ENCODE data around the gene ADCY1.

DNA sequence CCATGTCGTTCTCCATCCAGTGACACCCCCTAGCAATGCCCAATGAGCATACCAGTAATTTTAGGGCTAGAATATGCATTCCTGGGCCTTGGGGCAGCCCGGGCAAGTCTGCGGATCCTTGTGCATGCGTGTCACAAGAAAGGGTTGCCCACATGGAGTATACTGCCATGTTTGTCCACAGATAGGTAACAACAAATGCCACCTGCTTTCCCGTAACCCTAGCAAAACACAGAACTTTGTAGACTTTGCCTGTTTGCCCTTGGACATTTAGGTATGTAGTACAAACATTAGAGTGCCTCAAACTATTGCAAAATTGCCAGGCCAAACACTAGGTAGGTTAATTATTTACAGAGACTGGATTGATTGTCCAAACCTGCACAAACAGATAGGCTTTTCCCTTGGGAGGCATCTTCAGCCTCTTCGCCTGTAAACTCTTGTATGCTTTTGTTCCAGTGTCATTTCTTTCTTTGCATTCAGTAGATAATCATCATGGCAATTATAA, 117.0 kb downstream of the ADCY1 start:
- TF ChIP-seq, protein P1, sequence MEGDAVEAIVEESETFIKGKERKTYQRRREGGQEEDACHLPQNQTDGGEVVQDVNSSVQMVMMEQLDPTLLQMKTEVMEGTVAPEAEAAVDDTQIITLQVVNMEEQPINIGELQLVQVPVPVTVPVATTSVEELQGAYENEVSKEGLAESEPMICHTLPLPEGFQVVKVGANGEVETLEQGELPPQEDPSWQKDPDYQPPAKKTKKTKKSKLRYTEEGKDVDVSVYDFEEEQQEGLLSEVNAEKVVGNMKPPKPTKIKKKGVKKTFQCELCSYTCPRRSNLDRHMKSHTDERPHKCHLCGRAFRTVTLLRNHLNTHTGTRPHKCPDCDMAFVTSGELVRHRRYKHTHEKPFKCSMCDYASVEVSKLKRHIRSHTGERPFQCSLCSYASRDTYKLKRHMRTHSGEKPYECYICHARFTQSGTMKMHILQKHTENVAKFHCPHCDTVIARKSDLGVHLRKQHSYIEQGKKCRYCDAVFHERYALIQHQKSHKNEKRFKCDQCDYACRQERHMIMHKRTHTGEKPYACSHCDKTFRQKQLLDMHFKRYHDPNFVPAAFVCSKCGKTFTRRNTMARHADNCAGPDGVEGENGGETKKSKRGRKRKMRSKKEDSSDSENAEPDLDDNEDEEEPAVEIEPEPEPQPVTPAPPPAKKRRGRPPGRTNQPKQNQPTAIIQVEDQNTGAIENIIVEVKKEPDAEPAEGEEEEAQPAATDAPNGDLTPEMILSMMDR (conservative IDR thresholded peaks at IDR 0.05 in 1 of 2, IDR thresholded peaks at IDR 0.05 in 1 of 2; ENCODE audit: low read depth in 1 of 2, low read length in 2 of 2), result no peak
- no peak for TF ChIP-seq EZH2 (IDR thresholded peaks at IDR 0.05; ENCODE audit: low read length, missing control alignments)
